Brain microvascular endothelial cell (primary cell): ENCODE measurements around the gene TIFAB.

Experiments
- DNase-seq: peaks from one replicate; pipeline ENCODE4 v3.0.0-alpha.2; 2020
- H3K27ac ChIP-seq: fragments of 250-450 bp; sonication (Bioruptor Pico); 2 replicates; pipeline ENCODE4 v1.5.1; 2020; ENCODE audit warnings: mild to moderate bottlenecking, moderate library complexity
- H3K27me3 ChIP-seq: fragments of 250-450 bp; sonication (Bioruptor Pico); replicated peaks from 2 replicates; pipeline ENCODE4 v1.5.1; 2020; ENCODE audit warnings: mild to moderate bottlenecking
- H3K36me3 ChIP-seq: fragments of 250-450 bp; sonication (Bioruptor Pico); replicated peaks from 2 replicates; pipeline ENCODE4 v1.5.1; 2020; ENCODE audit warnings: mild to moderate bottlenecking
- H3K4me3 ChIP-seq: 2 replicates; pipeline ENCODE4 v1.5.1; 2011; ENCODE audit warnings: low read depth, mild to moderate bottlenecking, control low read depth, low read length, moderate library complexity
- in situ Hi-C: cut with HindIII; loops from 2 replicates; pipeline ENCODE4 v1.10.0; 2017; ENCODE audit warnings: low sequenced_read_pairs, low pct_ligation_motif_present
- TF ChIP-seq, protein P1 (sequence below): IDR thresholded peaks from 2 replicates; pipeline ENCODE4 v1.5.1; 2011; ENCODE audit warnings: low read depth, mild to moderate bottlenecking, moderate library complexity, low read length, control low read depth, inconsistent platforms; ENCODE audit errors: missing control alignments

TIFAB gene

DNA sequence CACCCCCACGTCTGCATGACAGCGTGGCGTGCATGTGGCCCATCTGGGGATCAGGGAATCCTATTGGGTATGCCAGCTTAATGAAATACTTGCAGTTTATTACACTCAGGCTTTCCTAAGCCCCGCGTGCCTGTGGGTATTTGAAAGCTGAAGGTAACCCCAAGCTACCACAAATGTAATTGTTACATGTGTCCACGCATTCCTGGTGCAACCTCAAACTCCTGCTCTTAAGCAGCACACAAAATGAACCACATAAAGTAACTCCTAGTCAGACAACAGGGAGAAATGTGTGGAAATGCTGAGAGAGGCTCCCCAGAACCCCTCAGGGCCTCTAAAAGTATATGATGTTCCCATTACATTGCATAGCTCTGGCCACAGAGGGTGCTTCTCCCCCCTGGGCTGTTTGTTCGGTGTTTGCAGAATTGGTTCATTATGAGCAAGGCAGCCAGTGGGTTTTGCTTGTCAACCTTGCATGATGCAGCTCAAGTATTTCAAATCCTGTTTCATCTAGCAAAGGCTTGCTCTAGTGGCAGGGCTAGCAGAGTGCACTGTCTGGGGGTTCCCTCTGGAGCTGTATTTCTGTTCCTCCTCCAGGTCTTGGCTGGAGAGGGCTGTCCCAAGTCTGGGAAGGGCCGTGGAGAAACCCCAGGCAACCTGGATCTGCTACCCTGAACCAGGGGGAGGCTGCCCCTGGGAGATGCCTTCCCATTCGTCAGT, 3.2 kb downstream of the TIFAB start:
- H3K4me3 ChIP-seq, result no peak overlapping the region
- in situ Hi-C loops, result no loop called here
- H3K36me3 ChIP-seq, result no peaks in the 10 kb centered on the region
- no peak overlapping the region for H3K27ac ChIP-seq
- TF ChIP-seq, protein P1, sequence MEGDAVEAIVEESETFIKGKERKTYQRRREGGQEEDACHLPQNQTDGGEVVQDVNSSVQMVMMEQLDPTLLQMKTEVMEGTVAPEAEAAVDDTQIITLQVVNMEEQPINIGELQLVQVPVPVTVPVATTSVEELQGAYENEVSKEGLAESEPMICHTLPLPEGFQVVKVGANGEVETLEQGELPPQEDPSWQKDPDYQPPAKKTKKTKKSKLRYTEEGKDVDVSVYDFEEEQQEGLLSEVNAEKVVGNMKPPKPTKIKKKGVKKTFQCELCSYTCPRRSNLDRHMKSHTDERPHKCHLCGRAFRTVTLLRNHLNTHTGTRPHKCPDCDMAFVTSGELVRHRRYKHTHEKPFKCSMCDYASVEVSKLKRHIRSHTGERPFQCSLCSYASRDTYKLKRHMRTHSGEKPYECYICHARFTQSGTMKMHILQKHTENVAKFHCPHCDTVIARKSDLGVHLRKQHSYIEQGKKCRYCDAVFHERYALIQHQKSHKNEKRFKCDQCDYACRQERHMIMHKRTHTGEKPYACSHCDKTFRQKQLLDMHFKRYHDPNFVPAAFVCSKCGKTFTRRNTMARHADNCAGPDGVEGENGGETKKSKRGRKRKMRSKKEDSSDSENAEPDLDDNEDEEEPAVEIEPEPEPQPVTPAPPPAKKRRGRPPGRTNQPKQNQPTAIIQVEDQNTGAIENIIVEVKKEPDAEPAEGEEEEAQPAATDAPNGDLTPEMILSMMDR, result no peak
- H3K27me3 ChIP-seq, result peaks cover 4% of the 10 kb centered on the region
- DNase-seq, result no peak

DNA sequence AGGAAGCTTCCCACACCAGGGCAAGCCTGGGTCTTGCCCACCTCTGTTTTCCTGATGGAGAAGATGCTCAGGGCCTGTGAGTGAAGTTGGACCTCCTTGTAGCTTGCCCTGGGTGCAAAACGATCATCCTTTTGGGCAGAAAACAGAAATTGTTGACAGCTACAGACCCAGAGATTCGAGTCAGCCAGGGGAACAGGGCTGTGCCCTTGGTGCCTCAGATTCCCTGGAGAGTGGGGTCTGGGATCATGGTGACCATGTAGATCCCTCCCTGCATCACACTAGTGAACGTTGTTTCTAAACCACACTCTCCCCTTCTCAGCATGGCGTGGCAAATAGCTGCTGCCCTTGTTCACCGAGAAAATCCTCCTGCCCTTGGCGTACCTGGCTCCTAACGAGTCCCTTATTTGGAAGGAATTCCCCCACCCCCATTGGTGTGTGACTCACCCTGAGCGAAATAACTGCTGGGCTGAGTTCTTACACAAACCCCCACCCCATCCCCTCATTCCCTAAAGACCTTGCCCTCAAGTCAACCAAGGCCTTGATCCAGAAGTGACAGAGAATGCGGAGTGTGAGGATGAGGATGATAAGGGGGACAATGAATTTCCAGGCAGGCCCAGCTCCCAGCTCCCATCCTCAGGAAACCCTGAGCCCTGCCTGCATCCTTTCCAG, 3.9 kb downstream of the TIFAB start:
- H3K27ac ChIP-seq, result no peak overlapping the region
- in situ Hi-C loops, result no loop called here
- H3K4me3 ChIP-seq, result no peak overlapping the region
- DNase-seq, result no peak
- TF ChIP-seq, protein P1, result no peak
- H3K27me3 ChIP-seq, result peaks cover 4% of the 10 kb centered on the region
- no peaks in the 10 kb centered on the region for H3K36me3 ChIP-seq

DNA sequence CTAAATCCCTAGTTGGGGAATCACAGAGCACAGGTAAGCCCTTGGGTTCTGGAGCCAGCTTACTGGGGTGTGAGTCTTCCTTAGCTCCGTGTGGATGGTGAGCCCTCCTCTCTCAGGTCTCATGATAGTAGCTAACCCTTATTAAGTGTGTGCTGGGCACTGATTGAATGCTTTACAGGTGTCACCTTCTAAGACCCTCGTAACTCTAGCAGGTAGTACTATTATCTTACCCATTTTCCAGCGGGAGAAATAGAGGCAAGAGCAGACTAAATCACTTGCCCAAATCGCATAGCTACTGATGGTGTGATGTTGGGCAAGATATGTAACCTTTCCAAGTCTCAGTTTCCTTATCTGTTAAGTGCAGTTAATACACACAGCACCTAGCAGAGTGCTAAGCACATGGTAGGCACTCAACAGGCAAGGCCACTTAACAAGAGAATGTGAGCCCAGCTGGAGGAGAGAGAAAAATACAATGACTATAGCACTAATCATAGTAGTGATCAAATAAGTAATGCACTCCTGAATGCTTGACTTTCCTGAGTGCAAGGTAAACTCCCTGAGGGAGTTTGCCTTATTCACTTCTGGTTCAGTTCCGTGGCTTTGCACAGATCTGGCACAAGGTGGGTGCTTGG, 4.7 kb downstream of the TIFAB start, which contains the start of gene DCANP1:
DCANP1 (minus strand) TSS at position 51 of the 632 bp plus-strand sequence. CDS start 240 bp downstream, outside the sequence.
- no peak for DNase-seq
- TF ChIP-seq, protein P1, result no peak
- H3K27ac ChIP-seq, result no peak within 1 kb of the TSS
- H3K27me3 ChIP-seq, result peaks cover 4% of the 10 kb centered on the region
- no peak within 1 kb of the TSS for H3K4me3 ChIP-seq
- in situ Hi-C loops, result no loop called here
- no peaks in the 10 kb centered on the region for H3K36me3 ChIP-seq

DNA sequence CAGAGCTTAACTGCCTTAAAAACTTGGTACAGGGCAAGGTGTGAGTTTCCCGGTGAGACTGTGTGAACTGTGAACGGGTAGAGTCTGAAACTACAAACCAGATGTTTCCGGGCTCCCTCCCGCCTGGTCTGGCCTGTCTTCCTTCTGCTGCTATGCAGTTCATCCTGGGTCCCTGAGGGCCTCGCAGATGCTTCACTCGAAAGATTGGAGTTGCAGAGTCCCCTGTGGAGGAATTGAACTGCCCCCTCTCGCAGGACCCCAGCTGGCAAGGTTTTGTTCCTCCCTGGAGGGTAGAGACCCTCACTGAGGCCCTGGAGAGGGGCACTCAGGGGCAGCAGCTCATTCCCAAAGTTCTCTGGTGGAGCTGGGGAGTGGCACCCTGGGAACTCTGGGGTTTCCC, 5.5 kb downstream of the TIFAB start:
- DNase-seq, result no peak
- Histone ChIP-seq H3K4me3 (no peak overlapping the region), H3K36me3 (no peaks in the 10 kb centered on the region), H3K27me3 (peaks cover 4% of the 10 kb centered on the region), H3K27ac (no peak overlapping the region)
- TF ChIP-seq, protein P1, result no peak
- in situ Hi-C loops, result no loop called here

DNA sequence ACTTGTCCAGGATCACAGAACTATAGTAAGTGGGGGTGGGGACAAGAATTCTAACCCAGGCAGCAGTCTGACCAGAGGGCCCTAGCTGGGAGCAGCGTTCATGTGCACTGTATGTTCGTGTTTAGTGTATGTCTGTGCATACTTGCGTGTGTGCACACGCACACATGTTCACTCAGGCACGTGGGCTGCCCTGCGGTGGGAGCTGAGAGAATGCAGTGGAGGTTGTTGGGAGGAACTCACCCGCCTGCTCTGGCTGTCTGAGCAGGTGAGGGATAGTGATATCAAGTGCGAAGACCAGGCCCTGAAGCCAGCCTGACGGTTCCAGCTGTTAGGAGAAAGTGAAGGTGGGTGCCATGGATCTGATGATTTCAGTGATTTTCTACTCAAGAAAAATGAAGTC, 5.9 kb downstream of the TIFAB start:
- peaks cover 4% of the 10 kb centered on the region for H3K27me3 ChIP-seq
- H3K36me3 ChIP-seq, result no peaks in the 10 kb centered on the region
- no peak for DNase-seq
- H3K27ac ChIP-seq, result no peak overlapping the region
- in situ Hi-C loops, result no loop called here
- TF ChIP-seq, protein P1, result no peak
- H3K4me3 ChIP-seq, result no peak overlapping the region
